Gastrocnemius medialis (tissue), 4 donors: Measurements from ENCODE around the gene NBEA. TPM values are rescaled to one million over a fixed set of nuclear protein-coding genes. Genes with fewer than 3 reads are reported as not detected.

Experiments used
- ATAC-seq, 2 donors: fragments of 150-250 bp; one replicate each; pipeline ENCODE4 v1.9.1; 2016
- DNase-seq, 2 donors: peaks; one replicate each; pipeline ENCODE4 v3.0.0-alpha.2; 2019
- H3K27ac ChIP-seq, 4 donors: fragments of 200-600 bp; sonication (generic); 1 replicate in 1 of 4; 2 replicates in 3 of 4; pipeline ENCODE4 v1.5.1; 2016 to 2018; ENCODE audit warnings: mild to moderate bottlenecking in 2 of 4, moderate library complexity in 1 of 4
- H3K27me3 ChIP-seq, 3 donors: fragments of 200-600 bp; sonication (generic) in 2 of 3; 1 replicate in 1 of 3; 2 replicates in 2 of 3; pipeline versions ENCODE4 v1.5.1 to v1.6.0; 2016 to 2019; ENCODE audit warnings: mild to moderate bottlenecking in 1 of 3, moderate library complexity in 1 of 3
- H3K36me3 ChIP-seq, 2 donors: fragments of 200-600 bp; sonication (generic) in 1 of 2; one replicate each; pipeline ENCODE4 v1.5.1; 2017 to 2018
- H3K4me1 ChIP-seq, 2 donors: fragments of 200-600 bp; sonication (generic) in 1 of 2; one replicate each; pipeline ENCODE4 v1.5.1; 2016 to 2017; ENCODE audit warnings: mild to moderate bottlenecking in 2 of 2
- H3K4me3 ChIP-seq, 4 donors: fragments of 200-600 bp; sonication (generic) in 3 of 4; 1 replicate in 1 of 4; 2 replicates in 3 of 4; pipeline ENCODE4 v1.5.1; 2016 to 2019; ENCODE audit warnings: mild to moderate bottlenecking in 2 of 4
- H3K9me3 ChIP-seq, 3 donors: fragments of 200-600 bp; sonication (generic) in 2 of 3; 1 replicate in 1 of 3; 2 replicates in 2 of 3; pipeline ENCODE4 v1.5.1; 2016 to 2019
- CTCF ChIP-seq, 5 experiments: fragments of 450-650 bp in 3 of 5; fragments of 200-600 bp in 2 of 5; sonication (generic) in 2 of 5; IDR thresholded peaks in 4 of 5; conservative IDR thresholded peaks in 1 of 5; 1 replicate in 4 of 5; 2 replicates in 1 of 5; pipeline ENCODE4 v1.5.1; 2016 to 2019; ENCODE audit warnings: antibody characterized with exemption in 5 of 5, mild to moderate bottlenecking in 3 of 5, moderate library complexity in 3 of 5
- POLR2A ChIP-seq, 2 donors: fragments of 450-650 bp; IDR thresholded peaks; one replicate each; pipeline ENCODE4 v1.6.1; 2017; ENCODE audit warnings: antibody characterized with exemption in 2 of 2, mild to moderate bottlenecking in 2 of 2, moderate library complexity in 2 of 2
- in situ Hi-C, 4 donors: fragments of 200-750 bp; cut with MboI; loops; one replicate each; pipeline versions ENCODE4 v1.15.0 to v1.8.0; 2017; ENCODE audit warnings: low sequenced_read_pairs in 4 of 4
- intact Hi-C: fragments of 100-400 bp; cut with DNase I; formaldehyde crosslinking; loops from one replicate; pipeline ENCODE4 v1.15.1; 2023; ENCODE audit warnings: low total_unique reads
- total RNA-seq, 4 donors: library from RNA; depleted of rRNA; stranded (reverse); fragments of >200 nt; gene quantifications; one replicate each; pipeline versions ENCODE4 v1.1.0 to v1.2.3, GENCODE V29; 2016

NBEA gene
- total RNA-seq, 4 donors from 2014 or later = 4.1 to 5.1 (median 4.7) TPM

DNA sequence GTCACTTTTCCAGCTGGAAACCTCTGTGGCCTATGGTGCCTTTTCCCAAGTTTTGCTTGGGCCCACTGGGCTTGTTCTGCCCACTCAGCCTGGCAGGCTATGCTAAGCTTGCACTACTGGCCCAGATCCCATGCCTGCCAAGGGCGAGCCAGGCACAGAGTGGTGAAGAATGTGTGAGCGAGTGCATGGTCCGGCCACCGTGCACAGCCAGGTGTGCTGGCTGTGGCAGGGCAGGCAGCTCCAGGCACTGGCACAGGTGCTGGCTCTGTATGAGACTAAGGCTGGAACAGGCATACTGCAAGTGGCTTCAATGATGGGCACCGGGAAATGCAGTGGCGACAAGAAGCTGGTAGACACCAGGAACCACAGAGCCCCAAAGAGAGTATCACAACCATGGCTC is 584.5 kb downstream of the NBEA start:
- in situ Hi-C loops (no loop called here), intact Hi-C loops (no loop called here)
- Histone ChIP-seq H3K36me3 (no peaks in the 10 kb centered on the region), H3K4me3 (no peak overlapping the region), H3K4me1 (no peaks in the 10 kb centered on the region), H3K9me3 (no peaks in the 10 kb centered on the region), H3K27me3 (no peaks in the 10 kb centered on the region), H3K27ac (no peak overlapping the region)
- DNase-seq (no peak), ATAC-seq (no peak)
- TF ChIP-seq POLR2A (IDR thresholded peaks at IDR 0.05) (no peak), CTCF (IDR thresholded peaks at IDR 0.05 in 4 of 5, conservative IDR thresholded peaks at IDR 0.05 in 1 of 5) (no peak)

GRCh38 chr13:35527451-35527850 is 585.4 kb downstream of the NBEA start:
- no peaks in the 10 kb centered on the region for H3K36me3 ChIP-seq
- H3K4me1 ChIP-seq = no peaks in the 10 kb centered on the region
- TF ChIP-seq POLR2A (IDR thresholded peaks at IDR 0.05) (no peak), CTCF (IDR thresholded peaks at IDR 0.05 in 4 of 5, conservative IDR thresholded peaks at IDR 0.05 in 1 of 5) (no peak)
- DNase-seq = no peak
- ATAC-seq = no peak
- no peak overlapping the region for H3K27ac ChIP-seq
- no peaks in the 10 kb centered on the region for H3K9me3 ChIP-seq
- H3K27me3 ChIP-seq = no peaks in the 10 kb centered on the region
- H3K4me3 ChIP-seq = no peak overlapping the region
- in situ Hi-C loops = no loop called here
- intact Hi-C loops = no loop called here

DNA sequence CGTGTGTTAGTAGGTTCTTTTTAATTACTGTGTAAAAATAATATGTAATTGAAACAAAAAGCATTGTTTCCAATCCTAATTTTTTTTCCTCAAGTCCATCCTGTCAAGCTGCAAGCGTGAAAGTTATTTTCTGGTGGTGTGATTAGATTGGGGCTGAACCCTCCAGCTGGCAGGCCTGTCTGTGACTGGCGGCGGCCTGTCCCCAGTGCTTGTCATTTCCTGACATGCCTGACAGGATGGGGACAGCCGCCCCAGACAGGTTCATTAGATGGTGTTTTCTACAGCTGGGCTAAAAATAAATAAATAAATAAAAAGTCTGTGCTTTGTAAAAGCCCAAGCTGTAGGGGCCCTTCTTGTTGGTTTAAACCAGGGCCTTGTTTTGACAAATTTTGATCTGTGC is 588.1 kb downstream of the NBEA start:
- Histone ChIP-seq H3K9me3 (no peaks in the 10 kb centered on the region), H3K27ac (no peak overlapping the region), H3K4me3 (no peak overlapping the region), H3K4me1 (no peaks in the 10 kb centered on the region), H3K27me3 (no peaks in the 10 kb centered on the region), H3K36me3 (no peaks in the 10 kb centered on the region)
- ATAC-seq = no peak
- intact Hi-C loops = no loop called here
- in situ Hi-C loops = no loop called here
- TF ChIP-seq POLR2A (IDR thresholded peaks at IDR 0.05) (no peak), CTCF (IDR thresholded peaks at IDR 0.05 in 4 of 5, conservative IDR thresholded peaks at IDR 0.05 in 1 of 5) (no peak)
- DNase-seq = no peak

GRCh38 chr13:35530581-35530980 is 588.5 kb downstream of the NBEA start:
- Histone ChIP-seq H3K4me3 (no peak overlapping the region), H3K27me3 (no peaks in the 10 kb centered on the region), H3K36me3 (no peaks in the 10 kb centered on the region), H3K27ac (no peak overlapping the region), H3K4me1 (no peaks in the 10 kb centered on the region), H3K9me3 (no peaks in the 10 kb centered on the region)
- in situ Hi-C loops = no loop called here
- no peak for DNase-seq
- intact Hi-C loops = no loop called here
- TF ChIP-seq CTCF (IDR thresholded peaks at IDR 0.05 in 4 of 5, conservative IDR thresholded peaks at IDR 0.05 in 1 of 5) (no peak), POLR2A (IDR thresholded peaks at IDR 0.05) (no peak)
- ATAC-seq = no peak

GRCh38 chr13:35531526-35531925 is 589.5 kb downstream of the NBEA start:
- intact Hi-C loops (no loop called here), in situ Hi-C loops (no loop called here)
- Histone ChIP-seq H3K9me3 (no peaks in the 10 kb centered on the region), H3K27ac (no peak overlapping the region), H3K4me3 (no peak overlapping the region), H3K4me1 (no peaks in the 10 kb centered on the region), H3K36me3 (no peaks in the 10 kb centered on the region), H3K27me3 (no peaks in the 10 kb centered on the region)
- DNase-seq (no peak), ATAC-seq (no peak)
- no peak for TF ChIP-seq POLR2A (IDR thresholded peaks at IDR 0.05)
- TF ChIP-seq CTCF (IDR thresholded peaks at IDR 0.05 in 4 of 5, conservative IDR thresholded peaks at IDR 0.05 in 1 of 5) = no peak
